Adrenal gland (tissue), 12 donors: ENCODE results near the gene PRKACA. TPM values are rescaled to one million over a fixed set of nuclear protein-coding genes. Genes with fewer than 3 reads are reported as not detected.

Experiments
- DNase-seq, 7 donors: peaks; one replicate each; pipeline ENCODE4 v3.0.0-alpha.2; 2019 to 2020
- H3K27ac ChIP-seq, 5 donors: fragments of 200-600 bp; sonication (generic) in 4 of 5; 1 replicate in 3 of 5; 2 replicates in 2 of 5; pipeline versions ENCODE4 v1.5.1 to v1.8.0; 2016 to 2020; ENCODE audit warnings: mild to moderate bottlenecking in 1 of 5
- H3K27me3 ChIP-seq: fragments of 200-600 bp; 2 replicates; pipeline ENCODE4 v1.8.0; 2021
- H3K36me3 ChIP-seq, 2 donors: fragments of 200-600 bp; replicated peaks in 1 of 2; 1 replicate in 1 of 2; 2 replicates in 1 of 2; pipeline versions ENCODE4 v1.5.1 to v1.8.0; 2018 to 2022
- H3K4me1 ChIP-seq, 2 donors: fragments of 200-600 bp; replicated peaks in 1 of 2; 1 replicate in 1 of 2; 2 replicates in 1 of 2; pipeline versions ENCODE4 v1.5.1 to v1.8.0; 2018 to 2021
- H3K4me3 ChIP-seq, 4 donors: fragments of 200-600 bp; sonication (generic) in 3 of 4; one replicate each; pipeline ENCODE4 v1.5.1; 2016 to 2018
- H3K9me3 ChIP-seq, 3 donors: fragments of 200-600 bp; sonication (generic) in 1 of 3; replicated peaks in 1 of 3; 1 replicate in 2 of 3; 2 replicates in 1 of 3; pipeline versions ENCODE4 v1.5.1 to v1.8.0; 2016 to 2021
- POLR2A ChIP-seq, 2 donors: fragments of 450-650 bp; IDR thresholded peaks; one replicate each; pipeline ENCODE4 v1.6.1; 2017; ENCODE audit warnings: antibody characterized with exemption in 2 of 2, mild to moderate bottlenecking in 2 of 2, moderate library complexity in 1 of 2
- WGBS, 4 donors: extraction: QIAGEN DNeasy Blood & Tissue Kit in 2 of 4; methylation state at CpG; one replicate each; pipeline versions ENCODE4 v1.1.5 to v1.1.7; 2013 to 2017; 5-methylcytosine and 5-hydroxymethylcytosine counted together
- intact Hi-C, 2 donors: fragments of 100-400 bp; cut with DNase I; formaldehyde crosslinking; loops; one replicate each; pipeline versions ENCODE4 v1.14.1 to v1.15.0; 2022 to 2023
- polyA plus RNA-seq, 3 donors: library from polyadenylated mRNA; stranded (reverse); fragments of 200-250 nt in 2 of 3; fragments of 350-450 nt in 1 of 3; fragmentation: Illumina TruSeq in 1 of 3; extraction: RNeasy Lipid Tissue Mini Kit (QIAGEN cat#74804) in 1 of 3; gene quantifications; one replicate each; pipeline ENCODE4 v1.2.3, GENCODE V29; 2013 to 2014
- total RNA-seq, 9 donors: library from RNA; depleted of rRNA in 4 of 9; stranded (reverse); fragments of >200 nt in 4 of 9; fragments of 120-200 nt in 1 of 9; fragmentation: NEBNext Ultra II Directional in 1 of 9; extraction: Animal tissue kit (Norgen Biotek cat#: 25700) in 1 of 9; gene quantifications; one replicate each; pipeline versions ENCODE4 v1.1.0 to v1.2.4, GENCODE V29; 2013 to 2023
- TF ChIP-seq, protein P1 (sequence below), 6 experiments: fragments of 450-650 bp in 4 of 6; fragments of 200-600 bp in 2 of 6; sonication (generic) in 1 of 6; IDR thresholded peaks; 1 replicate in 5 of 6; 2 replicates in 1 of 6; pipeline versions ENCODE4 v1.5.1 to v1.8.0; 2016 to 2021; ENCODE audit warnings: antibody characterized with exemption in 6 of 6, mild to moderate bottlenecking in 2 of 6, moderate library complexity in 1 of 6
- donor health status: healthy with polysubstance abuse.
- donor health status: Bipolar disorder and iron deficiency.
- donor health status: DM: yes; HTN: yes; CAD: no.
- donor health status: DM: no; HTN: no; CAD: no.
- donor health status: DM: no; HTN: no; CAD: no.
- donor health status: DM: yes; HTN: yes; CAD: no.

The PRKACA gene
- total and polyA plus RNA-seq, 12 donors: 74.1 to 457 (median 150) TPM

DNA sequence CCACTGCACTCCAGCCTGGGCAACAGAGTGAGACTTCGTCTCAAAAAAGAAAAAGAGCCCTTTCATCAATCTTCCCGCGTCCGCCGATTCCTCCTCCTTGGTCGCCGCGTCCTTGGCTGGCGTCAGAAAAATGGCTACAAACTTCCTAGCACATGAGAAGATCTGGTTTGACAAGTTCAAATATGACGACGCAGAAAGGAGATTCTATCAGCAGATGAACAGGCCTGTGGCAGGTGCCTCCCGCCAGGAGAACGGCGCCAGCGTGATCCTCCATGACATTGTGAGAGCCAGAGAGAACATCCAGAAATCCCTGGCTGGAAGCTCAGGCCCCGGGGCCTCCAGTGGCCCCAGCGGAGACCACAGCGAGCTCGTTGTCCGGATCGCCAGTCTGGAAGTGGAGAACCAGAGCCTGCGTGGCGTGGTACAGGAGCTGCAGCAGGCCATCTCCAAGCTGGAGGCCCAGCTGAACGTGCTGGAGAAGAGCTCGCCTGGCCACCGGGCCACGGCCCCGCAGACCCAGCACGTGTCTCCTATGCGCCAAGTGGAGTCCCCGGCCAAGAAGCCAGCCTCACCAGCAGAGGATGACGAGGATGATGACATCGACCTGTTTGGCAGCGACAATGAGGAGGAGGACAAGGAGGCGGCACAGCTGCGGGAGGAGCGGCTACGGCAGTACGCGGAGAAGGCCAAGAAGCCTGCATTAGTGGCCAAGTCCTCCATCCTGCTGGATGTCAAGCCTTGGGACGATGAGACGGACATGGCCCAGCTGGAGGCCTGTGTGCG is 47.1 kb downstream of the PRKACA start:
- 94 to 97% (median 96%) methylated on average over 27 to 43 of the region's 43 CpGs for WGBS, 4 donors
- Histone ChIP-seq H3K27me3 (no peaks in the 10 kb centered on the region), H3K36me3 (no peaks in the 10 kb centered on the region), H3K27ac (no peak overlapping the region), H3K4me1 (peaks cover 20 to 31% of the 10 kb centered on the region in 2 donors), H3K4me3 (no peak overlapping the region), H3K9me3 (no peaks in the 10 kb centered on the region)
- TF ChIP-seq POLR2A (IDR thresholded peaks at IDR 0.05): no peak
- TF ChIP-seq, protein P1, sequence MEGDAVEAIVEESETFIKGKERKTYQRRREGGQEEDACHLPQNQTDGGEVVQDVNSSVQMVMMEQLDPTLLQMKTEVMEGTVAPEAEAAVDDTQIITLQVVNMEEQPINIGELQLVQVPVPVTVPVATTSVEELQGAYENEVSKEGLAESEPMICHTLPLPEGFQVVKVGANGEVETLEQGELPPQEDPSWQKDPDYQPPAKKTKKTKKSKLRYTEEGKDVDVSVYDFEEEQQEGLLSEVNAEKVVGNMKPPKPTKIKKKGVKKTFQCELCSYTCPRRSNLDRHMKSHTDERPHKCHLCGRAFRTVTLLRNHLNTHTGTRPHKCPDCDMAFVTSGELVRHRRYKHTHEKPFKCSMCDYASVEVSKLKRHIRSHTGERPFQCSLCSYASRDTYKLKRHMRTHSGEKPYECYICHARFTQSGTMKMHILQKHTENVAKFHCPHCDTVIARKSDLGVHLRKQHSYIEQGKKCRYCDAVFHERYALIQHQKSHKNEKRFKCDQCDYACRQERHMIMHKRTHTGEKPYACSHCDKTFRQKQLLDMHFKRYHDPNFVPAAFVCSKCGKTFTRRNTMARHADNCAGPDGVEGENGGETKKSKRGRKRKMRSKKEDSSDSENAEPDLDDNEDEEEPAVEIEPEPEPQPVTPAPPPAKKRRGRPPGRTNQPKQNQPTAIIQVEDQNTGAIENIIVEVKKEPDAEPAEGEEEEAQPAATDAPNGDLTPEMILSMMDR (IDR thresholded peaks at IDR 0.05): no peak
- intact Hi-C loops: loop anchor here in 1 of 2 donors (5.0 kb wide), 1 partner anchor 188 kb away; no protein-coding TSS in a partner anchor
- DNase-seq: no peak

DNA sequence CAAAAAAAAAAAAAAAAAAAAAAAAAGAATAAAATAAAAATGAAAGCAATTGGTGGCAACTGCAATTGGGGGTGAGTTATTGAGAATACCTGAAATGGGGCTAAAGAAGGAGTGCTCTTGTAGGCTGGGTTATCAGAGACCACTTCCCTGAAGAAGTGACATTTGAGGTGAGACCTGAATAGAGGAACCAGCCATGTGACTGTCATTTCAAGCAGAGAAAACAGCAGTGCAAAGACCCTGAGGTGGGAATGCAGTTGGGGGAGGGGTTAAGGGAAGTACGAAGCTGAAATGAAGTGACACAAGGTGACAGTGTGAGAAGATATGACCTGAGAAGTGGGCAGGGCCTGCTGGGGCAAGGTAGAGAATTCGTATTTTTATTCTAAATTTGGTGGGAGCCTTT is 51.4 kb downstream of the PRKACA start:
- intact Hi-C loops: no loop called here
- DNase-seq: no peak
- TF ChIP-seq, protein P1 (IDR thresholded peaks at IDR 0.05): no peak
- no peak for TF ChIP-seq POLR2A (IDR thresholded peaks at IDR 0.05)
- no peak overlapping the region for H3K27ac ChIP-seq
- H3K27me3 ChIP-seq: no peaks in the 10 kb centered on the region
- H3K4me3 ChIP-seq: no peak overlapping the region
- no peaks in the 10 kb centered on the region for H3K36me3 ChIP-seq
- WGBS, 4 donors: 48 to 65% (median 55%) methylated on average over 2 of the region's 2 CpGs
- no peaks in the 10 kb centered on the region for H3K9me3 ChIP-seq
- H3K4me1 ChIP-seq: no peaks in the 10 kb centered on the region

DNA sequence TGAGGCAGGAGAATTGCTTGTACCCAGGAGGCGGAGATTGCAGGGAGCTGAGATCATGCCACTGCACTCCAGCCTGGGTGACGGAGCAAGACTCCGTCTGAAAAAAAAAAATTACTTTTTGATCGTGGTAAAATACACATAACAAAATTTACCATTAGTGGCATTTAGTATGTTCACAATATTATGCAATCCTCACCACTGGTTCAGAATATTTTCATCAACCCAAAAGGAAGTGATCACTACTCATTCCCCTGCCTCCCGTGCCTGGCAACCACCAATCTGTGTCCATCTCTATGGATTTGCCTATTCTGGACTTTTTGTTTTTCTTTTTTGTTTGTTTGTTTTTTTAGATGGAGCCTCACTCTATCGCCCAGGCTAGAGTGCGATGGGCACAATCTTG is 54.5 kb downstream of the PRKACA start:
- WGBS, 4 donors: 69 to 80% (median 74%) methylated on average over 7 of the region's 7 CpGs
- Histone ChIP-seq H3K4me1 (no peaks in the 10 kb centered on the region), H3K4me3 (no peak overlapping the region), H3K27ac (no peak overlapping the region), H3K36me3 (no peaks in the 10 kb centered on the region), H3K9me3 (no peaks in the 10 kb centered on the region), H3K27me3 (peaks cover 15% of the 10 kb centered on the region)
- TF ChIP-seq, protein P1 (IDR thresholded peaks at IDR 0.05): no peak
- TF ChIP-seq POLR2A (IDR thresholded peaks at IDR 0.05): no peak
- intact Hi-C loops: no loop called here
- DNase-seq: no peak

DNA sequence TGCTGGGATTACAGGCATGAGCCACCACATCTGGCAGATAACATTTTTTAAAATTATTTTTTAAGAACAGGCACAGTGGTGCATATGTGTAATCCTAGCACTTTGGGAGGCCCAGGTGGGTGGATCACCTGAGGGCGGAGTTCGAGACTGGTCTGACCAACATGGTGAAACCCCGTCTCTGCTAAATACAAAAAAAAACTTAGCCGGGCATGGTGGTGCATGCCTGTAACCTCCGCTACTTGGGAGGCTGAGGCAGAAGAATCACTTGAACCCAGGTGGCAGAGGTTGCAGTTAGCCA is 55.1 kb downstream of the PRKACA start:
- H3K9me3 ChIP-seq: no peaks in the 10 kb centered on the region
- intact Hi-C loops: no loop called here
- H3K27ac ChIP-seq: no peak overlapping the region
- no peak for DNase-seq
- H3K4me1 ChIP-seq: peaks cover 0 to 4% of the 10 kb centered on the region in 2 donors
- no peak overlapping the region for H3K4me3 ChIP-seq
- TF ChIP-seq, protein P1 (IDR thresholded peaks at IDR 0.05): no peak
- no peak for TF ChIP-seq POLR2A (IDR thresholded peaks at IDR 0.05)
- H3K36me3 ChIP-seq: no peaks in the 10 kb centered on the region
- 77 to 89% (median 83%) methylated on average over 3 to 5 of the region's 5 CpGs for WGBS, 4 donors
- peaks cover 15% of the 10 kb centered on the region for H3K27me3 ChIP-seq
